ENCODE data around the gene MRPL20. TPM values are rescaled to one million over a fixed set of nuclear protein-coding genes. Genes with fewer than 3 reads are reported as not detected.

MRPL20 gene
- polyA plus RNA-seq, 1 of the 3 experiments (the other 2 are of a cell fraction): 210 TPM

DNA sequence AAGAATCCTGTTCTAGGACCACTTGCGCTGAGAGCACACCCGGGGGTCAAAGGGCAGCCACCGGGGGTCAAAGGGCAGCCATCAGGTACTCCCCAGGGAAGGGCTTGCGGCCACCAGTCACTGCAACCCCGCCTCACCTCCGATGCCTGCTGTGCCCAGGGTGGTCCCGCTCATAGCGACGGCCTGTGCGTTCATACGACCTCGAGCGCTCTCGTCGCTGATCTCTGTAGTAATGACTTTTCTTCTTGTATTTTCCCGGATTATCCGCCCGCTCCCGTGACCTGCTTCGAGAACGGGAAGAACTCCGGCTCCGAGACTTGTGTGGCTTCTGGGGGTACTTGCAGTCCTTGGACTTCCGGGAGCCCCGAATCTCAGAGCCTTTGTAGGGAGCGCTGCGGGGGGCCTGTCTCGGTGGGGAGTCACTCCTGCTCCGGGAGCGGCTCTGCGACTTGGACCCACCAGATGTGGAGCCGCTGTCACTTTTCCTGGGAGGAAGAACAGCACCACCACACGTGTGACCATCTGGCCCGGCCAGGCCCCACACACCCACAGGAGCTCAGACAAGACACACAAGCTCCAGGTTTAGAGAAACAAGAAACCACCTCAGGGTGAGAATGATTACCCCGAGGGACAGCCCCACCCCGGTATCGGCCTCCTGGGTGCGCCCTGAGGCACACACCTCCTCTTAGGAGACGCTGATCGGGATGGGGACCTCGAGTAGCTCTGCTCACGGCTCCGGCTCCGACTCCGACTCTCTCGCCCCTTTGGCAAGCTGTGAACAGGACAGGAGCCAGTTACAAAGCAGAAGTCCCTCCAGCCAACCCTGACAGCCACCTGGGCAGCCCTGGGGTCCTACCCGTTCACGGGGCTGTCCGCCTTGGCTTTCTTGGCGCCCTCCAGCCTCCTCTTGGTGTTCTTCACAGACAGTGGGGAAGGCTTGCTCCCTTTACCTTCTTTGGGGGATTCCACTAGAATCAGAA, 19.7 kb downstream of the MRPL20 start:
- no peak overlapping the region for H2AFZ ChIP-seq (ENCODE audit: low read depth)
- TF ChIP-seq, protein P1, sequence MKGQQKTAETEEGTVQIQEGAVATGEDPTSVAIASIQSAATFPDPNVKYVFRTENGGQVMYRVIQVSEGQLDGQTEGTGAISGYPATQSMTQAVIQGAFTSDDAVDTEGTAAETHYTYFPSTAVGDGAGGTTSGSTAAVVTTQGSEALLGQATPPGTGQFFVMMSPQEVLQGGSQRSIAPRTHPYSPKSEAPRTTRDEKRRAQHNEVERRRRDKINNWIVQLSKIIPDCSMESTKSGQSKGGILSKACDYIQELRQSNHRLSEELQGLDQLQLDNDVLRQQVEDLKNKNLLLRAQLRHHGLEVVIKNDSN (IDR thresholded peaks at IDR 0.05; ENCODE audit: borderline replicate concordance, low read depth): no peak
- TF ChIP-seq RFX5 (IDR thresholded peaks at IDR 0.05; ENCODE audit: low read length) (no peak), NFIC (IDR thresholded peaks at IDR 0.05; ENCODE audit: borderline replicate concordance) (no peak), CHD2 (IDR thresholded peaks at IDR 0.05; ENCODE audit: low read length, partially characterized antibody) (no peak), TEAD4 (IDR thresholded peaks at IDR 0.05; ENCODE audit: borderline replicate concordance, insufficient read depth) (no peak), FOSL2 (IDR thresholded peaks at IDR 0.05; ENCODE audit: borderline replicate concordance, low read depth) (no peak), MEF2A (IDR thresholded peaks at IDR 0.05; ENCODE audit: borderline replicate concordance, low read depth) (no peak), EP300 (IDR thresholded peaks at IDR 0.05; ENCODE audit: borderline replicate concordance in 1 of 2, low read depth in 1 of 2, low read length in 1 of 2) (no peak), TAF1 (IDR thresholded peaks at IDR 0.05; ENCODE audit: borderline replicate concordance, low read depth, low read length) (no peak), SMC3 (IDR thresholded peaks at IDR 0.05; ENCODE audit: low read depth, low read length) (no peak), RXRA (IDR thresholded peaks at IDR 0.05; ENCODE audit: borderline replicate concordance, low read depth) (no peak), NRF1 (IDR thresholded peaks at IDR 0.05; ENCODE audit: low read depth, low read length) (no peak)
- TF ChIP-seq, protein P2, sequence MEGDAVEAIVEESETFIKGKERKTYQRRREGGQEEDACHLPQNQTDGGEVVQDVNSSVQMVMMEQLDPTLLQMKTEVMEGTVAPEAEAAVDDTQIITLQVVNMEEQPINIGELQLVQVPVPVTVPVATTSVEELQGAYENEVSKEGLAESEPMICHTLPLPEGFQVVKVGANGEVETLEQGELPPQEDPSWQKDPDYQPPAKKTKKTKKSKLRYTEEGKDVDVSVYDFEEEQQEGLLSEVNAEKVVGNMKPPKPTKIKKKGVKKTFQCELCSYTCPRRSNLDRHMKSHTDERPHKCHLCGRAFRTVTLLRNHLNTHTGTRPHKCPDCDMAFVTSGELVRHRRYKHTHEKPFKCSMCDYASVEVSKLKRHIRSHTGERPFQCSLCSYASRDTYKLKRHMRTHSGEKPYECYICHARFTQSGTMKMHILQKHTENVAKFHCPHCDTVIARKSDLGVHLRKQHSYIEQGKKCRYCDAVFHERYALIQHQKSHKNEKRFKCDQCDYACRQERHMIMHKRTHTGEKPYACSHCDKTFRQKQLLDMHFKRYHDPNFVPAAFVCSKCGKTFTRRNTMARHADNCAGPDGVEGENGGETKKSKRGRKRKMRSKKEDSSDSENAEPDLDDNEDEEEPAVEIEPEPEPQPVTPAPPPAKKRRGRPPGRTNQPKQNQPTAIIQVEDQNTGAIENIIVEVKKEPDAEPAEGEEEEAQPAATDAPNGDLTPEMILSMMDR (IDR thresholded peaks at IDR 0.05): no peak
- TF ChIP-seq, protein P3, sequence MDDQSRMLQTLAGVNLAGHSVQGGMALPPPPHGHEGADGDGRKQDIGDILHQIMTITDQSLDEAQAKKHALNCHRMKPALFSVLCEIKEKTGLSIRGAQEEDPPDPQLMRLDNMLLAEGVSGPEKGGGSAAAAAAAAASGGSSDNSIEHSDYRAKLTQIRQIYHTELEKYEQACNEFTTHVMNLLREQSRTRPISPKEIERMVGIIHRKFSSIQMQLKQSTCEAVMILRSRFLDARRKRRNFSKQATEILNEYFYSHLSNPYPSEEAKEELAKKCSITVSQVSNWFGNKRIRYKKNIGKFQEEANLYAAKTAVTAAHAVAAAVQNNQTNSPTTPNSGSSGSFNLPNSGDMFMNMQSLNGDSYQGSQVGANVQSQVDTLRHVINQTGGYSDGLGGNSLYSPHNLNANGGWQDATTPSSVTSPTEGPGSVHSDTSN (IDR thresholded peaks at IDR 0.05): no peak
- TF ChIP-seq, protein P4, sequence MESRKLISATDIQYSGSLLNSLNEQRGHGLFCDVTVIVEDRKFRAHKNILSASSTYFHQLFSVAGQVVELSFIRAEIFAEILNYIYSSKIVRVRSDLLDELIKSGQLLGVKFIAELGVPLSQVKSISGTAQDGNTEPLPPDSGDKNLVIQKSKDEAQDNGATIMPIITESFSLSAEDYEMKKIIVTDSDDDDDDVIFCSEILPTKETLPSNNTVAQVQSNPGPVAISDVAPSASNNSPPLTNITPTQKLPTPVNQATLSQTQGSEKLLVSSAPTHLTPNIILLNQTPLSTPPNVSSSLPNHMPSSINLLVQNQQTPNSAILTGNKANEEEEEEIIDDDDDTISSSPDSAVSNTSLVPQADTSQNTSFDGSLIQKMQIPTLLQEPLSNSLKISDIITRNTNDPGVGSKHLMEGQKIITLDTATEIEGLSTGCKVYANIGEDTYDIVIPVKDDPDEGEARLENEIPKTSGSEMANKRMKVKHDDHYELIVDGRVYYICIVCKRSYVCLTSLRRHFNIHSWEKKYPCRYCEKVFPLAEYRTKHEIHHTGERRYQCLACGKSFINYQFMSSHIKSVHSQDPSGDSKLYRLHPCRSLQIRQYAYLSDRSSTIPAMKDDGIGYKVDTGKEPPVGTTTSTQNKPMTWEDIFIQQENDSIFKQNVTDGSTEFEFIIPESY (IDR thresholded peaks at IDR 0.05; ENCODE audit: borderline replicate concordance, low read depth): no peak
- TF ChIP-seq, protein P5, sequence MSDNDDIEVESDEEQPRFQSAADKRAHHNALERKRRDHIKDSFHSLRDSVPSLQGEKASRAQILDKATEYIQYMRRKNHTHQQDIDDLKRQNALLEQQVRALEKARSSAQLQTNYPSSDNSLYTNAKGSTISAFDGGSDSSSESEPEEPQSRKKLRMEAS (IDR thresholded peaks at IDR 0.05; ENCODE audit: low read depth): no peak
- TF ChIP-seq, protein P6, sequence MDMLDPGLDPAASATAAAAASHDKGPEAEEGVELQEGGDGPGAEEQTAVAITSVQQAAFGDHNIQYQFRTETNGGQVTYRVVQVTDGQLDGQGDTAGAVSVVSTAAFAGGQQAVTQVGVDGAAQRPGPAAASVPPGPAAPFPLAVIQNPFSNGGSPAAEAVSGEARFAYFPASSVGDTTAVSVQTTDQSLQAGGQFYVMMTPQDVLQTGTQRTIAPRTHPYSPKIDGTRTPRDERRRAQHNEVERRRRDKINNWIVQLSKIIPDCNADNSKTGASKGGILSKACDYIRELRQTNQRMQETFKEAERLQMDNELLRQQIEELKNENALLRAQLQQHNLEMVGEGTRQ (IDR thresholded peaks at IDR 0.05; ENCODE audit: borderline replicate concordance, low read depth, low read length): no peak
- TF ChIP-seq, protein P7, sequence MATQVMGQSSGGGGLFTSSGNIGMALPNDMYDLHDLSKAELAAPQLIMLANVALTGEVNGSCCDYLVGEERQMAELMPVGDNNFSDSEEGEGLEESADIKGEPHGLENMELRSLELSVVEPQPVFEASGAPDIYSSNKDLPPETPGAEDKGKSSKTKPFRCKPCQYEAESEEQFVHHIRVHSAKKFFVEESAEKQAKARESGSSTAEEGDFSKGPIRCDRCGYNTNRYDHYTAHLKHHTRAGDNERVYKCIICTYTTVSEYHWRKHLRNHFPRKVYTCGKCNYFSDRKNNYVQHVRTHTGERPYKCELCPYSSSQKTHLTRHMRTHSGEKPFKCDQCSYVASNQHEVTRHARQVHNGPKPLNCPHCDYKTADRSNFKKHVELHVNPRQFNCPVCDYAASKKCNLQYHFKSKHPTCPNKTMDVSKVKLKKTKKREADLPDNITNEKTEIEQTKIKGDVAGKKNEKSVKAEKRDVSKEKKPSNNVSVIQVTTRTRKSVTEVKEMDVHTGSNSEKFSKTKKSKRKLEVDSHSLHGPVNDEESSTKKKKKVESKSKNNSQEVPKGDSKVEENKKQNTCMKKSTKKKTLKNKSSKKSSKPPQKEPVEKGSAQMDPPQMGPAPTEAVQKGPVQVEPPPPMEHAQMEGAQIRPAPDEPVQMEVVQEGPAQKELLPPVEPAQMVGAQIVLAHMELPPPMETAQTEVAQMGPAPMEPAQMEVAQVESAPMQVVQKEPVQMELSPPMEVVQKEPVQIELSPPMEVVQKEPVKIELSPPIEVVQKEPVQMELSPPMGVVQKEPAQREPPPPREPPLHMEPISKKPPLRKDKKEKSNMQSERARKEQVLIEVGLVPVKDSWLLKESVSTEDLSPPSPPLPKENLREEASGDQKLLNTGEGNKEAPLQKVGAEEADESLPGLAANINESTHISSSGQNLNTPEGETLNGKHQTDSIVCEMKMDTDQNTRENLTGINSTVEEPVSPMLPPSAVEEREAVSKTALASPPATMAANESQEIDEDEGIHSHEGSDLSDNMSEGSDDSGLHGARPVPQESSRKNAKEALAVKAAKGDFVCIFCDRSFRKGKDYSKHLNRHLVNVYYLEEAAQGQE (IDR thresholded peaks at IDR 0.05; ENCODE audit: low read depth, low read length): no peak
- H3K4me1 ChIP-seq (ENCODE audit: control insufficient read depth in 1 of 2, insufficient read depth in 2 of 2, low read depth in 1 of 2, low read length in 1 of 2): no peaks in the 10 kb centered on the region
- no peak for DNase-seq
- H3K9ac ChIP-seq: no peak overlapping the region
- no peaks in the 10 kb centered on the region for H3K27me3 ChIP-seq (ENCODE audit: insufficient read depth)
- H3K36me3 ChIP-seq (replicated peaks in 1 of 2; ENCODE audit: control insufficient read depth in 1 of 2, insufficient read depth in 2 of 2, low read length in 1 of 2): peaks cover 26 to 61% of the 10 kb centered on the region in 2 experiments
- no peak overlapping the region for H3K27ac ChIP-seq (ENCODE audit: low read depth in 2 of 2, low read length in 1 of 2)
- CTCF ChIA-PET: interaction anchor here (1.5 to 2.8 kb wide), 3 partner anchors 12 to 15 kb away, joined by 6 to 16 read pairs (median 6); partner anchors contain the start of gene CCNL2
- WGBS (ENCODE audit: low lambda C conversion rate): 94% methylated on average over 35 of the region's 50 CpGs
- H3K4me2 ChIP-seq: no peak overlapping the region
- POLR2A ChIA-PET: no interaction called here
- no peaks in the 10 kb centered on the region for H3K9me3 ChIP-seq
- H3K79me2 ChIP-seq (ENCODE audit: insufficient read depth): peaks cover 14% of the 10 kb centered on the region; the same call in 1 of the 2 replicates
- no peaks in the 10 kb centered on the region for H3K9me2 ChIP-seq
- H3F3A ChIP-seq (replicated peaks; ENCODE audit: insufficient read depth): no peaks in the 10 kb centered on the region
- no peaks in the 10 kb centered on the region for H4K20me1 ChIP-seq (ENCODE audit: insufficient read depth)
- no peak overlapping the region for H3K4me3 ChIP-seq (ENCODE audit: low read depth in 2 of 2, low read length in 1 of 2)

All from SK-N-SH (cell line).